Body of pancreas (tissue), 4 donors: Measurements from ENCODE around the gene CXCL12. TPM values are rescaled to one million over a fixed set of nuclear protein-coding genes. Genes with fewer than 3 reads are reported as not detected.

Experiments used
- ATAC-seq: fragments of 150-250 bp; one replicate; pipeline ENCODE4 v1.9.1; 2016
- DNase-seq, 4 donors: peaks; one replicate each; pipeline ENCODE4 v3.0.0-alpha.2; 2019
- H3K27ac ChIP-seq, 4 donors: fragments of 200-600 bp; sonication (generic); 1 replicate in 3 of 4; 2 replicates in 1 of 4; pipeline versions ENCODE4 v1.5.1 to v1.6.1; 2016 to 2019; ENCODE audit warnings: mild to moderate bottlenecking in 1 of 4, mixed read lengths in 1 of 4, moderate library complexity in 1 of 4
- H3K27me3 ChIP-seq, 2 donors: fragments of 200-600 bp; sonication (generic); one replicate each; pipeline ENCODE4 v1.6.0; 2016; ENCODE audit warnings: mild to moderate bottlenecking in 1 of 2
- H3K36me3 ChIP-seq, 2 donors: fragments of 200-600 bp; sonication (generic); replicated peaks in 1 of 2; 2 replicates each; pipeline ENCODE4 v1.5.1; 2016; ENCODE audit warnings: low read depth in 2 of 2; ENCODE audit not compliant: insufficient read depth in 1 of 2
- H3K4me1 ChIP-seq: fragments of 200-600 bp; sonication (generic); one replicate; pipeline ENCODE4 v1.6.0; 2016
- H3K4me3 ChIP-seq, 2 donors: fragments of 200-600 bp; sonication (generic); 1 replicate in 1 of 2; 2 replicates in 1 of 2; pipeline ENCODE4 v1.5.1; 2016 to 2019
- H3K9me3 ChIP-seq, 3 donors: fragments of 200-600 bp; sonication (generic); 1 replicate in 2 of 3; 2 replicates in 1 of 3; pipeline ENCODE4 v1.5.1; 2016
- CTCF ChIP-seq, 7 experiments: fragments of 450-650 bp in 4 of 7; fragments of 200-600 bp in 3 of 7; sonication (generic) in 3 of 7; IDR thresholded peaks; one replicate each; pipeline ENCODE4 v1.5.1; 2016 to 2019; ENCODE audit warnings: antibody characterized with exemption in 7 of 7
- POLR2A ChIP-seq, 3 donors: fragments of 450-650 bp; IDR thresholded peaks; one replicate each; pipeline ENCODE4 v1.6.1; 2016; ENCODE audit warnings: antibody characterized with exemption in 3 of 3, mild to moderate bottlenecking in 2 of 3
- WGBS, 2 donors: methylation state at CpG; one replicate each; pipeline ENCODE4 v1.1.5; 2017; 5-methylcytosine and 5-hydroxymethylcytosine counted together
- intact Hi-C: fragments of 100-400 bp; cut with DNase I; formaldehyde crosslinking; loops from one replicate; pipeline ENCODE4 v1.15.1; 2023
- total RNA-seq, 2 donors: library from RNA; depleted of rRNA; stranded (reverse); fragments of >200 nt; gene quantifications; one replicate each; pipeline ENCODE4 v1.1.0, GENCODE V29; 2016

The CXCL12 gene
- total RNA-seq, 2 donors from 2014 or later: 93.7 to 158 TPM

GRCh38 chr10:44425466-44425865 lies 40.6 kb upstream of the CXCL12 start:
- TF ChIP-seq CTCF (IDR thresholded peaks at IDR 0.05) (no peak), POLR2A (IDR thresholded peaks at IDR 0.05) (no peak)
- H3K27ac ChIP-seq: no peak overlapping the region
- no peaks in the 10 kb centered on the region for H3K27me3 ChIP-seq
- H3K4me3 ChIP-seq: no peak overlapping the region
- WGBS, 2 donors: 86 to 93% methylated on average over 7 to 8 of the region's 8 CpGs
- no peaks in the 10 kb centered on the region for H3K36me3 ChIP-seq
- no peaks in the 10 kb centered on the region for H3K9me3 ChIP-seq
- DNase-seq (no peak), ATAC-seq (no peak)
- H3K4me1 ChIP-seq: no peaks in the 10 kb centered on the region
- intact Hi-C loops: no loop called here

- Histone ChIP-seq H3K9me3 (no peaks in the 10 kb centered on the region), H3K27me3 (no peaks in the 10 kb centered on the region), H3K36me3 (no peaks in the 10 kb centered on the region), H3K4me1 (peaks cover 3% of the 10 kb centered on the region), H3K27ac (no peak overlapping the region), H3K4me3 (no peak overlapping the region)
- TF ChIP-seq POLR2A (IDR thresholded peaks at IDR 0.05) (no peak), CTCF (IDR thresholded peaks at IDR 0.05) (no peak)
- DNase-seq (no peak), ATAC-seq (no peak)
- intact Hi-C loops: no loop called here
- 69 to 70% methylated on average over 12 to 13 of the region's 13 CpGs for WGBS, 2 donors
These were observed 40.1 kb upstream of the CXCL12 start for GRCh38 chr10:44424957-44425356.

- no peak for TF ChIP-seq POLR2A (IDR thresholded peaks at IDR 0.05)
- TF ChIP-seq CTCF (IDR thresholded peaks at IDR 0.05): no peak
- WGBS, 2 donors: 66 to 89% methylated on average over 5 of the region's 5 CpGs
- no peaks in the 10 kb centered on the region for H3K9me3 ChIP-seq
- DNase-seq (no peak), ATAC-seq (no peak)
- H3K36me3 ChIP-seq: no peaks in the 10 kb centered on the region
- no peaks in the 10 kb centered on the region for H3K27me3 ChIP-seq
- no peak overlapping the region for H3K27ac ChIP-seq
- peaks cover 8% of the 10 kb centered on the region for H3K4me1 ChIP-seq
- no peak overlapping the region for H3K4me3 ChIP-seq
- intact Hi-C loops: no loop called here
These were observed 39.4 kb upstream of the CXCL12 start for GRCh38 chr10:44424298-44424697.

GRCh38 chr10:44422570-44423101 lies 37.7 kb upstream of the CXCL12 start:
- Histone ChIP-seq H3K9me3 (no peaks in the 10 kb centered on the region), H3K4me3 (no peak overlapping the region), H3K27me3 (no peaks in the 10 kb centered on the region), H3K4me1 (peaks cover 8% of the 10 kb centered on the region), H3K36me3 (no peaks in the 10 kb centered on the region), H3K27ac (no peak overlapping the region)
- ATAC-seq (no peak), DNase-seq (no peak)
- intact Hi-C loops: no loop called here
- no peak for TF ChIP-seq CTCF (IDR thresholded peaks at IDR 0.05)
- no peak for TF ChIP-seq POLR2A (IDR thresholded peaks at IDR 0.05)
- WGBS, 2 donors: 87 to 98% methylated on average over 8 of the region's 8 CpGs

GRCh38 chr10:44422153-44422552 lies 37.3 kb upstream of the CXCL12 start:
- no peaks in the 10 kb centered on the region for H3K36me3 ChIP-seq
- ATAC-seq (no peak), DNase-seq (no peak)
- no peaks in the 10 kb centered on the region for H3K9me3 ChIP-seq
- 84 to 94% methylated on average over 2 of the region's 2 CpGs for WGBS, 2 donors
- peaks cover 8% of the 10 kb centered on the region for H3K4me1 ChIP-seq
- no peaks in the 10 kb centered on the region for H3K27me3 ChIP-seq
- H3K27ac ChIP-seq: no peak overlapping the region
- intact Hi-C loops: no loop called here
- TF ChIP-seq POLR2A (IDR thresholded peaks at IDR 0.05) (no peak), CTCF (IDR thresholded peaks at IDR 0.05) (no peak)
- H3K4me3 ChIP-seq: no peak overlapping the region
